HG02981 (cell line): ENCODE results near the gene OOSP3.
"Not testable (repeated sequence)": the region's sequence is repeated elsewhere in the genome, so short reads cannot be mapped to it uniquely, and the experiment has no call there.

Source experiments
- ATAC-seq: cut with Tn5 transposase; IDR thresholded peaks from one replicate; pipeline ENCODE4 v1.9.1; 2021; ENCODE audit warnings: mild to moderate bottlenecking, moderate library complexity; ENCODE audit not compliant: unreplicated experiment

OOSP3 gene

GRCh38 chr11:59878575-59878974 is at the start of gene OOSP3:
Gene OOSP3 (plus strand): TSS chr11:59878782. CDS start chr11:59878809, 27 bp downstream.
- ATAC-seq = no peak

DNA sequence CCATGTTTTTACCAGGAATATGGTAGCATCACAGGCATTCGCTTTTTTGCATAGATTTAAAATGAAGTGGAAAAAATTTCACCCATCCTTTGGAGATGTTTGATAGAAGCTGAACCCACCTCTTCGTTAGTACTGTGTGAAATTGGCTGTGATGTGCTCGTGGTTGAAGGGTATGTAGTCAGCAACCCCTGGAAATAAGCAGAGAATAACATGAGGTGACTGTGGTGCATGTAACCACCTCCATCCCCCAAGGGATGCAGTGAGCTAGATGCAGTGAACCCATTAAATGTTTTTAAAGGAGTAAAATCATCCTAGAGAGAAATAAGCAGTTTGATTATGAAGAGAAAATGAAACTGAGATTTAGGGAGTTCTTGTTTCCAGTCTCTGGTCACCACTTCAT is 49.2 kb upstream of the OOSP3 start:
- no peak for ATAC-seq

GRCh38 chr11:59833602-59834001 is 45.0 kb upstream of the OOSP3 start:
- ATAC-seq = no peak

- no peak for ATAC-seq
These were observed 39.0 kb upstream of the OOSP3 start for GRCh38 chr11:59839615-59840014.

GRCh38 chr11:59841514-59841913 is 37.1 kb upstream of the OOSP3 start:
- ATAC-seq = no peak

DNA sequence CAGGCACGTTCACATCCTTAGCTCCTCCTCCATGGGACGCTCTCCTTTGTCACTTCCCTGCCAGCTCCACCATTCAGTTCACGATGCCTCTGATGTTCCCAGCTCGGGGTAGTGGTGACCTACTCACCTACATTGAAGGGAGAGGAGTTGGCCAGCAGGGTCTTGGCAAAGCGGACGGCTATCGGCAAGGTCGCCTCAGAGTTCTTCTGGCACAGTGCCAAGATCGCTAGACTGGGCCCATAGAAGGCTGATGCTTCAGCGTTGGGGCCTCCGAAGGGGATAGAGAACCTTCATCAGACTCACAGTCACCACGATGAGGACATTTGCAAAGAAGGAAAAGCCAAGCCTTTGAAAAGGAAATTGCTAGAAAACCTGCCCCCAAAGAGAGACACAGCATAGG is 36.3 kb upstream of the OOSP3 start:
- no peak for ATAC-seq

GRCh38 chr11:59845399-59845798 is 33.2 kb upstream of the OOSP3 start, which contains the start of gene CBLIF:
Gene CBLIF (minus strand): TSS chr11:59845499. CDS start chr11:59845453, 46 bp downstream.
- ATAC-seq = no peak

DNA sequence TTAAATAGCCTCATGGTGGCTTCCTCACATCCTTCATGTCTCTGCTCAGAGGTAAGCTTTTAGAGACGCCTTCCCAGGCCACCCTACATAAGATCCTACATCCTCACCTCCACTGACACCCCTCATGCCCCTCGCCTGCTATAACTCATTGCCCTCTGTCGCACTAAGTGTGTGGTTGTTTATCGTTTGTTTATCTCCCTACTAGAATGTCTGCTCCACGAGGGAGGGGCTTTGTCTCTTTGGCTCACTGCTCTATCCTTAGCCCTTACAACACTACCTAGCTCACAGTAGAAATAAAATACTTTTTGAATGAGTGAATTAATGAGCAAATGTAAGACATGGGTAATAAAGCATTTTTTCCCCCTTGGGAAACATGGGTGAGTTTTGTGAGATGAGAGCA is 32.0 kb upstream of the OOSP3 start:
- ATAC-seq = no peak

- ATAC-seq = no peak
These were observed 31.0 kb upstream of the OOSP3 start for GRCh38 chr11:59847626-59848025.

DNA sequence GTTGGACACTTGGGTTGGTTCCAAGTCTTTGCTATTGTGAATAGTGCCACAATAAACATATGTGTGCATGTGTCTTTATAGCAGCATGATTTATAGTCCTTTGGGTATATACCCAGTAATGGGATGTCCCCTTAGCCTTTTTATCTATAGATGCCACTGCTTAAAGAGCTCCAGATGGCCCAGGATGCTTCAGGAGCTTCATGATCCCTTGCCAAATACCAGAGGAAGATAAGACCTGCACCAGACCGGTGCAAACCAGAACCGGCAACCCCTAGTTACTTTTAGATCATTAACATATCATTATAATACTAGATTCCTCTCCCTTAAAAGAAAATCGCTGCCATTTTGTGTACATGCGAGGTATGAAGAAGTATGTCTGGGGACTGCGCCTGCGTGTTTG is 30.1 kb upstream of the OOSP3 start:
- not testable (repeated sequence) for ATAC-seq

GRCh38 chr11:59849129-59849528 is 29.5 kb upstream of the OOSP3 start:
- no peak for ATAC-seq

DNA sequence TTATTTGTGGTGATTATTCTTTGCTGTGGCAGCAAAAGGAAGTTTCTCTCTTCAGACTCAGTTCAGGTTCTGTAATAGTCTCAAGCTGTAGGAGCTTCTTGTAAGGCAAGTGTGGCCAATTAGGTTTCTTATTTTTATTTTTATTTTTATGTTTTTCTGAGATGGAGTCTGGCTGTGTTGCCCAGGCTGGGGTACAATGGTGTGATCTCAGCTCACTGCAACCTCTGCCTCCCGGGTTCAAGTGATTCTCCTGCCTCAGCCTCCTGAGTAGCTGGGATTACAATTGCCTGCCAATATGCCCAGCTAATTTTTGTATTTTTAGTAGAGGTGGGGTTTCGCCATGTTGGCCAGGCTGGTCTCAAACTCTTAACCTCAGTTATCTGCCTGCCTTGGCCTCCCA is 29.0 kb upstream of the OOSP3 start:
- ATAC-seq = not testable (repeated sequence)

DNA sequence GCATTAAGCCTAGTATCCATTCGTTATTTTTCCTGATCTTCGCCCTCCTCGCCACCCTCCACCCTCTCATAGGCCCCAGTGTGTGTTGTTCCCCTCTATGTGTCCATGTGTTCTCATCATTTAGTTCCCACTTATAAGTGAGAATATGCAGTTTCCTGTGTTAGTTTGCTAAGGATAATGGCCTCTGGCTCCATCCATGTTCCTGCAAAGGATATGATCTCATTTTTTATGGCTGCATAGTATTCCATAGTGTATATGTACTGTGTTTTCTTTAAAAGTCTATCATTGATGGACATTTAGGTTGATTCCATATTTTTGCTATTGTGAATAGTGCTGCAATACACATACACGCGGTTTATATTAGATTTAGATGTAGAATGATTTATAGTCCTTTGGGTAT is 27.2 kb upstream of the OOSP3 start:
- not testable (repeated sequence) for ATAC-seq

DNA sequence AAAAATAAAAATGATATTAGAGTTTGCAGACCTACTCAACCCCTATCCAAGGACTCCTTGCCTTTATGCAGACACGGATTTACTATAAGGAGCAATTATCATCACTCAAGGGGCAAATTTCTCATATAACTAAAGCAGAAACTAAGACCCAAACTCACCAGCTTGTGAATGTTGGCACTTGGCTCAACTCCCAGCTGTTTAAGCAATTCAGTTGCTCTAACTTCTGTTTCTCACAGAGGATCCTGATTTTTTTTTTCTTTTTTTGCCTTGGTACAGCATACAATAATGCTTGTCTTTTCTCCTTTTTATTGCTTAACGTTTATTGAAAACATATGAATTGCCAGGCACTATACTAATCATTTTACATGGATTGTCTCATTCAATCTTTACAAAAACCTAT is 23.7 kb upstream of the OOSP3 start:
- no peak for ATAC-seq

- no peak for ATAC-seq
These were observed 20.8 kb upstream of the OOSP3 start for GRCh38 chr11:59857439-59858434.

DNA sequence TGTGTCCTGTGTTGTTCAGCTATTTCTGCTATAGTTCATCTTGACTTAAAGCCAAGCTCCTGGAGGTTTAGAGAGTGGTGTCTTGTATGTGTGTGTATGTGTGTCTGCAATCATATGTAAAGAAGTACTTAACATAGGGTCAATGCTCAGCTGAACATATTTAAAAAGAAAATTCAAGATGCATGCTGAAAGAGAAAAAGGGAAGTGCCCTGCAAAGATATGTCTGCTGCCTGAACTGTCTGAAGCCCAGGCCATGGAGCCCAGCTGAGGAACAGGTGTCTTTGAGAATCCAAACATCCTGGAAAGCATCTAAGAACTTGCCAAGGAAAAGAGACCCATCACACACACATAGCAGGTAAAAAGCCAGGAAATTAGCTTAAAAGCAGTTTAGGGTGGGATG is 18.9 kb upstream of the OOSP3 start:
- no peak for ATAC-seq

GRCh38 chr11:59862252-59862651 is 16.3 kb upstream of the OOSP3 start:
- ATAC-seq = no peak

DNA sequence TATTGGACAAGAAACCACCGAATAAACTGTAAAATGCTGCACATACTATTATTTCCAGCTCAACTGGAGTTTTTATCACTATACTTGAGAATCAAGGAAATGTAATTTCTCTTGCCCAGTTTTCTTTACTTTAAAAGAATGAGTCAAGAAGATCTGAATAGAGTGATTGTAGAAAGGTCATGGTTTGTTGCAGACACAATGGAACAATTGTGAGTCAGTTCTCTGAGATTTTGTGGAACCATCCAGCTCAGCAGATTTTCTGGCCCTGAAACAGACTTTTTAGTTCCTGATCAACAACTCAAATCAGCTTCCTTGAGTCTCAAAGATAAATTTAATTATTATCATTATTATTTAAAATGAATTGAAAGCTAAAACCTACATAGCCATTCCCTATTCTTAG is 13.6 kb upstream of the OOSP3 start:
- ATAC-seq = no peak

DNA sequence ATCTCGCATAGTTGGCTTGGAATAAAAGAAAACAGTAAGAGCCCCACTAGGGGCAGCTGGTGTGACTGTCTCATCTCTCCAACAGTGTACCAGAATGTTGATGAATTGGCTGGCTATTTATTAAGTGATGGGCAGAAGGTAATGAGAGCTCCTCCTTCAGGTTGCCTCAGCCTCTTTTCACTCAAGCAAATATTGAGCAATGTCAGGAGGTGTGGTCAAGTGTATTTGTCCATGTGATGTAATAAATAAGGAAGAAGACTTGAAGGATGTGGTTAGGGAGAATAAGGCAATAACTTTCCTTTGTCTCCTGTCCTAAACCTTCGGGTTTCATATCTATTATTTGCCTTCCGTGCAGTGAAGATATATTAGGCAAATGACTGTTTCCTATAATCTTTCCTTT is 12.2 kb upstream of the OOSP3 start, which contains the start of gene TCN1:
Gene TCN1 (minus strand): TSS at position 91 of the 400 bp plus-strand sequence. CDS start 17 bp downstream, at position 74.
- ATAC-seq = no peak

DNA sequence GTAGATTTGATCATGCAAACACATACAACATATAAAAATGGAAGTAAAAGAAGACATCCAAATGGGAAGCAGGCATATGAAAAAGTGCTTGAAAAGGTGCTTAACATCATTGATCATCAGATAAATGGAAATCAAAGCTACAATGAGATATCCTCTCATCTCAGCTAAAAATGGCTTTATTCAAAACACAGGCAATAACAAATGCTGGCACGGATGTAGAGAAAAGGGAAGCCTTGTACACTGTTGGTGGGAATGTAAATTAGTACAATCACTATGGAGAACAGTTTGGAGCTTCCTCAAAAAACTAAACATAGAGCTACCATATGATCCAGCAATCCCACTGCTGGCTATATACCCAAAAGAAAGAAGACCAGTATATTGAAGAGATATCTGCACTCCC is 11.7 kb upstream of the OOSP3 start:
- no peak for ATAC-seq

DNA sequence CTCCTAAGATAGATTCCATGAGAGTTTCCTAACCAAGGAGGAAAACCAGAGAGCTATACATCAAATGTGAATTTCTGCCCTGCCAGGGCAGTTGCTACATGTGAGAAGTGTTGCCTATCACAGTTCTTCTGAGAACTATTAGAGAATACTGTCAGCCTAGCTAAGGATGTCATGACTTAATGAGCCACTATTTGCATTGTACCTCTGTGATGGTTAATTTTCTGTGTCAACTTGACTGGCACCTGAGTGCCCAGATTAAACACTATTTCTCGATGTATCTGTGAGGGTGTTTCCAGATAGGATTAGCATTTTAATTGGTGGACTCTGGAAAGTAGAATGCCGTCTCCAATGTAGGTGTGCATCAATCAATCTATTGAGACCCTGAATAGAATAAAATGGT is 10.6 kb upstream of the OOSP3 start:
- ATAC-seq = no peak

DNA sequence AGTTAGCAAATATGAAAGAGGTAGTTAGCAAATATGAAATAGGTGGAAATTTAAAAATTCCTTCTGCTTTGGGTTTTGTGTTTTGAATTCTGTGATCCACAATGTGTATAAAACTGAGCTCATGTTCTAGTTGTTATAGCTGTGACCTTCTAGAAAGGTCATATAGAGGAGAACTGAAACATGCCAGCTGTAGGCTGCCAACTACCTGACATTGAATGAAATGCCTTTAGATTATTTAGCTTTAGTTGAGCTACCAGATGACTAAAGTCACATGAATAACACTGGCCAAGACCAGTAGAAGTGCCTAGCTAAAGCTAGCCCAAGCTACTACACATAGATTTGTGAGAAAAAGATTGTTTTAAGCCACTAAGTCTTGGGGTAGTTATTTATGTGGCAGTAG is 6.5 kb upstream of the OOSP3 start:
- ATAC-seq = no peak
